HEK293T (cell line): ENCODE data around the gene TRIM5.

ENCODE experiments used
- CTCF ChIA-PET: fragments of 350-600 bp; formaldehyde crosslinking; extraction: SDS; loops from one replicate; lab custom pipeline; 2021; ENCODE audit warnings: antibody characterized with exemption, inconsistent platforms; lab: Yijun Ruan, JAX
- POLR2A ChIA-PET: fragments of 350-600 bp; formaldehyde crosslinking; extraction: SDS; loops from one replicate; lab custom pipeline; 2020; ENCODE audit warnings: antibody characterized with exemption, inconsistent platforms; lab: Yijun Ruan, JAX
- DNase-seq: peaks from one replicate; pipeline ENCODE4 v3.0.0; 2012; ENCODE audit warnings: mixed read lengths; ENCODE audit errors: extremely low spot score
- ARNT ChIP-seq: fragments of 450-650 bp; IDR thresholded peaks from 2 replicates; pipeline ENCODE4 v1.6.1; 2017; ENCODE audit warnings: mild to moderate bottlenecking
- BHLHE40 ChIP-seq: fragments of 450-650 bp; IDR thresholded peaks from 2 replicates; pipeline ENCODE4 v1.6.1; 2016; ENCODE audit warnings: mild to moderate bottlenecking, moderate library complexity, borderline replicate concordance
- CTBP1 ChIP-seq: fragments of 450-650 bp; IDR thresholded peaks from 2 replicates; pipeline ENCODE4 v1.6.1; 2016; ENCODE audit warnings: borderline replicate concordance
- ELF4 ChIP-seq: fragments of 450-650 bp; IDR thresholded peaks from 2 replicates; pipeline ENCODE4 v1.6.1; 2017; ENCODE audit warnings: antibody characterized with exemption
- FOXA1 ChIP-seq: fragments of 450-650 bp; IDR thresholded peaks from 2 replicates; pipeline ENCODE4 v1.6.1; 2016; ENCODE audit warnings: mild to moderate bottlenecking
- FOXK2 ChIP-seq: fragments of 450-650 bp; IDR thresholded peaks from 2 replicates; pipeline ENCODE4 v1.6.1; 2016; ENCODE audit warnings: mild to moderate bottlenecking
- FOXM1 ChIP-seq: fragments of 450-650 bp; IDR thresholded peaks from 2 replicates; pipeline ENCODE4 v1.6.1; 2017; ENCODE audit warnings: mild to moderate bottlenecking, borderline replicate concordance
- HDGF ChIP-seq: fragments of 450-650 bp; IDR thresholded peaks from 2 replicates; pipeline ENCODE4 v1.6.1; 2017; ENCODE audit warnings: antibody characterized with exemption, borderline replicate concordance
- L3MBTL2 ChIP-seq: fragments of 450-650 bp; conservative IDR thresholded peaks from 2 replicates; pipeline ENCODE4 v1.6.1; 2016; ENCODE audit warnings: mild to moderate bottlenecking
- LEF1 ChIP-seq: fragments of 450-650 bp; IDR thresholded peaks from 2 replicates; pipeline ENCODE4 v1.6.1; 2017; ENCODE audit warnings: mild to moderate bottlenecking, borderline replicate concordance
- NFRKB ChIP-seq: fragments of 450-650 bp; IDR thresholded peaks from 2 replicates; pipeline ENCODE4 v1.6.1; 2016; ENCODE audit warnings: mild to moderate bottlenecking, moderate library complexity
- SP1 ChIP-seq: fragments of 450-650 bp; IDR thresholded peaks from 2 replicates; pipeline ENCODE4 v1.6.1; 2017
- SUZ12 ChIP-seq: fragments of 450-650 bp; IDR thresholded peaks from 2 replicates; pipeline ENCODE4 v1.6.1; 2016; ENCODE audit warnings: mild to moderate bottlenecking
- TARDBP ChIP-seq: fragments of 450-650 bp; IDR thresholded peaks from 2 replicates; pipeline ENCODE4 v1.6.1; 2016
- ZNF384 ChIP-seq: fragments of 450-650 bp; IDR thresholded peaks from 2 replicates; pipeline ENCODE4 v1.6.1; 2016
- TF ChIP-seq, protein P1 (sequence below): fragments of 450-650 bp; IDR thresholded peaks from 2 replicates; pipeline ENCODE4 v1.6.1; 2016

TRIM5 gene

DNA sequence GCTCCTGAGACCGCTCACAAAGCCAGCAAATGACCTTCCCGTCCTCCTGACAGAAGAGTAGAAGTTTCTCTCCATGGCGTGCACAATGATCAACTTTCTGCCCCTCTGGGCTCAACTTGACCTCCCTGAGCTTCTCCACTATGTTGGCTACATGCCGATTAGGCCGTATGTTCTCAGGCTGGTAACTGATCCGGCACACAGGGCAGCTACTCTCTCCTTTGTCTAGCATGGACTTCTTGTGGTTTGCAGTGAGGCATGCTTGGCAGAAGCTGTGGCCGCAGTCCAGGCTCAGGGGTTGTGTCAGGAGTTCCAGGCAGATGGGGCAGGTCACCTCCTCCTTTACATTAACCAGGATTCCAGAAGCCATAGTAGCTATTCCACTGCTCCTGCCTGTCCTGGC lies 5.1 kb downstream of the TRIM5 start:
- POLR2A ChIA-PET, result no interaction called here
- DNase-seq, result no peak
- CTCF ChIA-PET, result no interaction called here
- no peak for TF ChIP-seq FOXM1
- no peak for TF ChIP-seq FOXK2
- no peak for TF ChIP-seq ZNF384
- TF ChIP-seq ARNT, result no peak
- no peak for TF ChIP-seq FOXA1
- TF ChIP-seq SUZ12, result no peak
- no peak for TF ChIP-seq L3MBTL2

DNA sequence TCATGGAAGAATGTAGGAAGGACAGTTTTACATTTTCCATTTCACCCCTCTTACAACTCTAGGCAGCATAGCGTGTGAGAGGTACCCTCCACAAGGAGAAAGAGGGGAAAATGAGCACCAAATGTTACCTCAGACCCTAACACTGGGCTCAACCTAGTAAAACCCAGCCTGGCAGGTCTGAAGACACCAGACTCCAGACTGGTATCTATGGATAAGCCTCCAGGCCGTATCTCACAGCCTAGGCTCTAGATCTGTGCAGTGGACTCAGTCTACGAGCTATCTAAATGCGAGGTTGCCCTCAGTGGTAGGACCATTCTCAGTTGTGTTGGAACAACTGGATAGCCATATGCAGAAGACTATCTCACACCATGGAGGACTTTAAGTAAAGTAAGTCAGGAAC lies 10.5 kb downstream of the TRIM5 start:
- ChIA-PET CTCF (no interaction called here), POLR2A (no interaction called here)
- no peak for DNase-seq
- no peak for TF ChIP-seq ARNT
- TF ChIP-seq TARDBP, result no peak
- TF ChIP-seq ZNF384, result no peak
- TF ChIP-seq NFRKB, result no peak
- no peak for TF ChIP-seq FOXM1
- TF ChIP-seq, protein P1, sequence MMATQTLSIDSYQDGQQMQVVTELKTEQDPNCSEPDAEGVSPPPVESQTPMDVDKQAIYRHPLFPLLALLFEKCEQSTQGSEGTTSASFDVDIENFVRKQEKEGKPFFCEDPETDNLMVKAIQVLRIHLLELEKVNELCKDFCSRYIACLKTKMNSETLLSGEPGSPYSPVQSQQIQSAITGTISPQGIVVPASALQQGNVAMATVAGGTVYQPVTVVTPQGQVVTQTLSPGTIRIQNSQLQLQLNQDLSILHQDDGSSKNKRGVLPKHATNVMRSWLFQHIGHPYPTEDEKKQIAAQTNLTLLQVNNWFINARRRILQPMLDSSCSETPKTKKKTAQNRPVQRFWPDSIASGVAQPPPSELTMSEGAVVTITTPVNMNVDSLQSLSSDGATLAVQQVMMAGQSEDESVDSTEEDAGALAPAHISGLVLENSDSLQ, result no peak
- TF ChIP-seq FOXA1, result no peak
- TF ChIP-seq LEF1, result no peak
- no peak for TF ChIP-seq CTBP1
- no peak for TF ChIP-seq BHLHE40
- no peak for TF ChIP-seq L3MBTL2
- TF ChIP-seq FOXK2, result no peak
- no peak for TF ChIP-seq ELF4

DNA sequence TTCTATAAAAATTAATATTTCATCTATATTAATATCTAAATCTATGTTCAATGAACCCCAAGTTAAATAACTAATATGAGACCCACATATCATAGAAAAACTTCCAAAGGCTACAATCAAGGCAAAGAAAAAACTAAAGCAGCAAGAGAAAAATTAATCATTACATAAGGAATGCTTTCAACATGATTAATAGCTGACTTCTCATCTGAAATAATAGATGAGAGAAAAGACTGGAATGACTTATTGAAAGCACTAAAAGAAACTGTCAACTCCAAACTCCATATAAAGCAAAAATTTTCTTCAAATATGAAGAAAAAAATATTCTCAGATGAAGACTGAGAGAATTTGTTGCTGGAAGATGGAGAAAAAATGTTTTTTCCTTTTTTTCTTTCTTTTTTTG lies 13.0 kb downstream of the TRIM5 start:
- TF ChIP-seq CTBP1 (no peak), L3MBTL2 (no peak), HDGF (no peak), FOXM1 (no peak), ELF4 (no peak), SUZ12 (no peak), LEF1 (no peak), FOXA1 (no peak), NFRKB (no peak), ZNF384 (no peak), FOXK2 (no peak), TARDBP (no peak)
- ChIA-PET POLR2A (no interaction called here), CTCF (no interaction called here)
- no peak for DNase-seq

DNA sequence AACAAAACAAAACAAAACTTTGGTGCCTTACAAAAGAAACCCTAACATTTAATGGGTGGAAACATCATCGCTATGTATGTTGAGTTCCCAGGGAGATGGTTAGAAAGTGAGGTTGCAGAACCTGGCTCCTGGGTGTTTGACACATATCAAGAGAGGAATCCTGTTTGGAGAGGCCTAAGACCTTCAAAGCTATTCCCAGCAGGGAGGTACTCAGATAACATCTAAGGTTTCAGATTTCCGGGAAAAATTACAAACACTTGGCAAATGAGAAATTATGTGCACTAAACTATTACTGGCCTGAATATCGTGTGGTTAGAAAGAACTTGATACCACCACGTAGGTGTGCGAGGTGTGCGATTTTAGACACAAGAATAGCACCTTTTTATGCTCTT lies 18.5 kb downstream of the TRIM5 start:
- no peak for DNase-seq
- TF ChIP-seq L3MBTL2 (no peak), NFRKB (no peak), TARDBP (no peak), CTBP1 (no peak), SP1 (no peak), FOXM1 (no peak), BHLHE40 (no peak), ARNT (no peak), ELF4 (no peak), FOXA1 (no peak), FOXK2 (no peak), LEF1 (no peak), HDGF (no peak), SUZ12 (no peak), ZNF384 (no peak)
- TF ChIP-seq, protein P1, result no peak
- POLR2A ChIA-PET, result no interaction called here
- CTCF ChIA-PET, result no interaction called here

DNA sequence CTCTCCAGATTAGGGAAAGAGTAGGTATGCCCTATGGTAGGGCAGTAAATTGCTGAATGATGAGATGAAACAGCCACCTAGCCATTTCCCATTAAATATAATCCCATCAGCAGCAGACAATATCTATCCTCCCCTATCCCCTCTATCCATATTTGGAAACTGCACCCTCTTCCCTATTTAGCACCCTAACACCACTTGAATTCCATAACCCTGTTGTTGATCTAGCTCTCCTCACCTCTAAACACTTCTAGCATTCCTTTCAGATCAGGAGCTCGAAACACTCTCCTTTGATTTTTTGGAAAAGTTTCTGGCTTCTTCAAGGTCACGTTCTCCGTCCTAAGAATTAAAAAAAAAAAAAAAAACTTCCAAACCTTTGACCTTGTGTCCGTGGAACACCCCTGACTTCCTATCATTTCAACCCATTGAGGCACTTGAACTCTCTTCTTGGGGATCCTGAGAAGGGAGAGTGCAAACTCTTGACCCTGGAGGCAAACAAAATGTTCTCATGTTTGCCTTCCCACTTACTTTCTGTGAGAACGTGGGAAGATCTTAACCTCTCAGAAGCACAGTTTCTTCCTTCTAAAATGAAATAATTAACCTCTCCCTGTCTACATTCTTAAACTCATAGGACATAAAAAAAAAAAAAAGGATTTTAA lies 19.0 kb downstream of the TRIM5 start:
- ChIA-PET POLR2A (no interaction called here), CTCF (no interaction called here)
- TF ChIP-seq NFRKB, result no peak
- no peak for TF ChIP-seq CTBP1
- no peak for TF ChIP-seq BHLHE40
- TF ChIP-seq FOXM1, result no peak
- TF ChIP-seq TARDBP, result no peak
- no peak for TF ChIP-seq FOXA1
- no peak for TF ChIP-seq ARNT
- TF ChIP-seq ELF4, result no peak
- no peak for TF ChIP-seq SP1
- no peak for TF ChIP-seq ZNF384
- no peak for TF ChIP-seq L3MBTL2
- no peak for TF ChIP-seq SUZ12
- TF ChIP-seq, protein P1, result no peak
- DNase-seq, result no peak

DNA sequence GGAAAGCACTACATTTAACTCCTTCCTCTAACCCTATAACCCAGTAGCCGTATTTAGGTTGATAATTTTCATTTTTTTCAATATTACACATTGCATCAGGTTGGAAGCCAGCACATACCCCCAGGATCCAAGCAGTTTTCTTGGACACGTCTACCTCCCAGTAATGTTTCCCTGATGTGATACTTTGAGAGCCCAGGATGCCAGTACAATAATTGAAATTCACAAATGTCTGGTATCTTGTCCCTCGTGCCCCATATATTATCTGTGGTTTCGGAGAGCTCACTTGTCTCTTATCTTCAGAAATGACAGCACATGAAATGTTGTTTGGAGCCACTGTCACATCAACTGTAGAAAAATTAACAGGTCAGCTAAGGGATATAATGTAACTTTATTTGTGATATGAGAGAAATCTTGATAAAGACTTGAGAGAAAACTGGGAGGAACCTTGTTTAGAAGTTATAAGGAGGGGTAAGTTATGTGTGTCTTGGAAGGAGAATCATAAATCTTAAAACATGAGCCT lies 19.8 kb downstream of the TRIM5 start:
- TF ChIP-seq L3MBTL2 (no peak), SP1 (no peak), SUZ12 (no peak), ZNF384 (no peak), CTBP1 (no peak), BHLHE40 (no peak), FOXM1 (no peak)
- ChIA-PET POLR2A (no interaction called here), CTCF (no interaction called here)
- no peak for DNase-seq
